H9 (cell line): ENCODE measurements around the gene LYRM2. TPM values are rescaled to one million over a fixed set of nuclear protein-coding genes. Genes with fewer than 3 reads are reported as not detected.

Experiments
- DNase-seq: peaks from one replicate; pipeline ENCODE4 v3.0.0-alpha.2; 2017
- H2AFZ ChIP-seq: one replicate; pipeline ENCODE4 v1.6.1; 2013; ENCODE audit warnings: mild to moderate bottlenecking, low read length, control low read depth, moderate library complexity
- H2AK5ac ChIP-seq: 2 replicates; pipeline ENCODE4 v1.6.1; 2013; ENCODE audit warnings: low read length, control low read depth, mixed read lengths; ENCODE audit not compliant: insufficient read length
- H2BK120ac ChIP-seq: one replicate; pipeline ENCODE4 v1.6.1; 2013; ENCODE audit warnings: low read depth, mild to moderate bottlenecking, low read length, control low read depth, inconsistent platforms; ENCODE audit not compliant: poor library complexity, severe bottlenecking
- H2BK12ac ChIP-seq: 2 replicates; pipeline ENCODE4 v1.6.1; 2013; ENCODE audit warnings: low read length, control low read depth, mixed read lengths, low read depth; ENCODE audit not compliant: insufficient read length
- H2BK15ac ChIP-seq: 2 replicates; pipeline ENCODE4 v1.6.1; 2013; ENCODE audit warnings: low read depth, low read length, control low read depth
- H2BK20ac ChIP-seq: one replicate; pipeline ENCODE4 v1.6.1; 2013; ENCODE audit warnings: low read depth, mild to moderate bottlenecking, low read length, control low read depth, inconsistent platforms; ENCODE audit not compliant: poor library complexity, severe bottlenecking
- H2BK5ac ChIP-seq: 2 replicates; pipeline ENCODE4 v1.6.1; 2013; ENCODE audit warnings: low read length, control low read depth, mixed read lengths; ENCODE audit not compliant: insufficient read length
- H3K14ac ChIP-seq: 2 replicates; pipeline ENCODE4 v1.6.1; 2013; ENCODE audit warnings: low read length, control low read depth; ENCODE audit not compliant: insufficient read depth
- H3K18ac ChIP-seq: 2 replicates; pipeline ENCODE4 v1.6.1; 2013; ENCODE audit warnings: low read depth, mild to moderate bottlenecking, mixed read lengths, low read length, control low read depth; ENCODE audit not compliant: insufficient read length
- H3K23ac ChIP-seq: 2 replicates; pipeline ENCODE4 v1.6.1; 2013; ENCODE audit warnings: low read length, control low read depth, mixed read lengths, low read depth; ENCODE audit not compliant: insufficient read length
- H3K23me2 ChIP-seq: 2 replicates; pipeline ENCODE4 v1.6.1; 2013; ENCODE audit warnings: low read depth, mild to moderate bottlenecking, mixed read lengths, low read length, control low read depth; ENCODE audit not compliant: insufficient read length, poor library complexity, severe bottlenecking
- H3K27ac ChIP-seq: 2 replicates; pipeline ENCODE4 v1.5.1; 2013; ENCODE audit warnings: low read length, control low read depth, mixed read lengths, low read depth; ENCODE audit not compliant: insufficient read length
- H3K27me3 ChIP-seq: 2 replicates; pipeline ENCODE4 v1.6.1; 2013; ENCODE audit warnings: low read length, control low read depth, inconsistent platforms; ENCODE audit not compliant: insufficient read depth
- H3K4ac ChIP-seq: 2 replicates; pipeline ENCODE4 v1.6.1; 2013; ENCODE audit warnings: low read depth, mild to moderate bottlenecking, control low read depth, inconsistent platforms, low read length, moderate library complexity
- H3K4me1 ChIP-seq: 2 replicates; pipeline ENCODE4 v1.6.1; 2013; ENCODE audit warnings: low read length, control low read depth, inconsistent platforms; ENCODE audit not compliant: insufficient read depth
- H3K4me2 ChIP-seq: 2 replicates; pipeline ENCODE4 v1.6.1; 2013; ENCODE audit warnings: low read length, control low read depth, mixed read lengths; ENCODE audit not compliant: insufficient read length, insufficient read depth
- H3K56ac ChIP-seq: 2 replicates; pipeline ENCODE4 v1.6.1; 2013; ENCODE audit warnings: low read depth, mild to moderate bottlenecking, mixed read lengths, low read length, control low read depth; ENCODE audit not compliant: insufficient read length
- H3K79me1 ChIP-seq: 2 replicates; pipeline ENCODE4 v1.6.1; 2013; ENCODE audit warnings: low read depth, mild to moderate bottlenecking, moderate library complexity, low read length, control low read depth, inconsistent platforms; ENCODE audit not compliant: insufficient read depth, poor library complexity, severe bottlenecking
- H3K79me2 ChIP-seq: 2 replicates; pipeline ENCODE4 v1.6.1; 2013; ENCODE audit warnings: low read length, control low read depth, inconsistent platforms; ENCODE audit not compliant: insufficient read depth
- H3K9ac ChIP-seq: 2 replicates; pipeline ENCODE4 v1.6.1; 2013; ENCODE audit warnings: low read length, control low read depth, mixed read lengths; ENCODE audit not compliant: insufficient read length; ENCODE audit errors: extremely low read depth
- H3K9me3 ChIP-seq: one replicate; pipeline ENCODE4 v1.6.1; 2013; ENCODE audit warnings: low read depth, low read length, inconsistent platforms; ENCODE audit not compliant: control insufficient read depth
- H3T11ph ChIP-seq: one replicate; pipeline ENCODE4 v1.6.1; 2013; ENCODE audit warnings: mild to moderate bottlenecking, low read length, control low read depth, inconsistent platforms
- H4K20me1 ChIP-seq: one replicate; pipeline ENCODE4 v1.6.1; 2013; ENCODE audit not compliant: control insufficient read depth, insufficient read length, insufficient read depth
- H4K5ac ChIP-seq: 2 replicates; pipeline ENCODE4 v1.6.1; 2013; ENCODE audit warnings: low read depth, mild to moderate bottlenecking, mixed read lengths, low read length, control low read depth; ENCODE audit not compliant: insufficient read length
- H4K8ac ChIP-seq: replicated peaks from 2 replicates; pipeline ENCODE4 v1.6.1; 2013; ENCODE audit warnings: low read length, control low read depth, mixed read lengths, low read depth; ENCODE audit not compliant: insufficient read length
- H4K91ac ChIP-seq: 2 replicates; pipeline ENCODE4 v1.6.1; 2013; ENCODE audit warnings: low read depth, mild to moderate bottlenecking, moderate library complexity, mixed read lengths, low read length, control low read depth; ENCODE audit not compliant: insufficient read length
- H3K27ac Mint-ChIP-seq, 3 experiments: 2 replicates in 2 of 3; 3 replicates in 1 of 3; pipeline ENCODE4 v1.8.0; 2020 to 2021; ENCODE audit warnings: mixed read lengths in 3 of 3, mild to moderate bottlenecking in 1 of 3, moderate library complexity in 1 of 3
- H3K27me3 Mint-ChIP-seq: 2 replicates; pipeline ENCODE4 v1.8.0; 2021; ENCODE audit warnings: low read depth, mild to moderate bottlenecking, moderate library complexity, mixed read lengths
- H3K36me3 Mint-ChIP-seq, 3 experiments: 2 replicates in 2 of 3; 3 replicates in 1 of 3; pipeline ENCODE4 v1.8.0; 2020 to 2021; ENCODE audit warnings: low read depth in 3 of 3, mixed read lengths in 3 of 3; ENCODE audit not compliant: insufficient read depth in 1 of 3
- H3K4me1 Mint-ChIP-seq, 2 experiments: 2 replicates each; pipeline ENCODE4 v1.8.0; 2020; ENCODE audit warnings: mixed read lengths in 2 of 2
- H3K4me3 Mint-ChIP-seq, 2 experiments: 2 replicates in 1 of 2; 3 replicates in 1 of 2; pipeline ENCODE4 v1.8.0; 2020 to 2021; ENCODE audit warnings: mild to moderate bottlenecking in 2 of 2, mixed read lengths in 2 of 2, moderate library complexity in 1 of 2
- H3K9me3 Mint-ChIP-seq, 2 experiments: 2 replicates in 1 of 2; 3 replicates in 1 of 2; pipeline ENCODE4 v1.8.0; 2020; ENCODE audit warnings: mild to moderate bottlenecking in 2 of 2, mixed read lengths in 2 of 2, moderate library complexity in 1 of 2
- CTCF ChIP-seq: fragments of 200-600 bp; sonication (generic); conservative IDR thresholded peaks from 3 replicates; pipeline ENCODE4 v1.8.0; 2021; ENCODE audit warnings: antibody characterized with exemption, mild to moderate bottlenecking
- WGBS: extraction: QIAGEN DNeasy Blood & Tissue Kit; methylation state at CpG from one replicate; pipeline ENCODE4 v1.1.7; 2013; ENCODE audit warnings: missing lambda C conversion rate, low lambda C conversion rate, mixed read lengths; ENCODE audit not compliant: insufficient read length; ENCODE audit errors: extremely low coverage; 5-methylcytosine and 5-hydroxymethylcytosine counted together
- total RNA-seq: library from RNA; stranded (reverse); gene quantifications from 2 replicates; pipeline ENCODE4 v1.2.1, GENCODE V29; 2021

Gene LYRM2
- total RNA-seq, 1 experiment from 2014 or later, result 29.8 TPM

GRCh38 chr6:89542866-89543265 lies 95.7 kb downstream of the LYRM2 start:
- no peak overlapping the region for H3T11ph ChIP-seq
- H2AFZ ChIP-seq, result no peak overlapping the region
- H3K4ac ChIP-seq, result no peak overlapping the region
- no peak overlapping the region for H3K23ac ChIP-seq
- DNase-seq, result no peak
- Mint-ChIP-seq H3K27me3 (no peaks in the 10 kb centered on the region), H3K9me3 (peaks cover 0 to 2% of the 10 kb centered on the region in 2 experiments; a peak in 2 of 5 replicates), H3K36me3 (no peaks in the 10 kb centered on the region), H3K4me1 (peaks cover 7 to 20% of the 10 kb centered on the region in 2 experiments; a peak in 3 of 4 replicates), H3K4me3 (no peak overlapping the region), H3K27ac (no peak overlapping the region)
- H3K56ac ChIP-seq, result no peak overlapping the region
- H4K91ac ChIP-seq, result no peak overlapping the region
- no peak overlapping the region for H3K27ac ChIP-seq
- no peak overlapping the region for H2BK120ac ChIP-seq
- H4K8ac ChIP-seq, result no peak overlapping the region
- peaks cover 3% of the 10 kb centered on the region; the same call in 1 of the 2 replicates for H3K4me1 ChIP-seq
- H3K79me2 ChIP-seq, result no peaks in the 10 kb centered on the region; the same call in 1 of the 2 replicates
- no peak overlapping the region for H3K4me2 ChIP-seq
- no peak overlapping the region for H2BK12ac ChIP-seq
- H2AK5ac ChIP-seq, result no peak overlapping the region
- no peaks in the 10 kb centered on the region for H4K20me1 ChIP-seq
- TF ChIP-seq CTCF, result no peak
- H3K9me3 ChIP-seq, result no peaks in the 10 kb centered on the region
- H3K9ac ChIP-seq, result no peak overlapping the region
- H2BK5ac ChIP-seq, result no peak overlapping the region
- no peaks in the 10 kb centered on the region for H3K27me3 ChIP-seq
- no peak overlapping the region for H3K14ac ChIP-seq
- no peak overlapping the region for H2BK15ac ChIP-seq
- H4K5ac ChIP-seq, result no peak overlapping the region
- H3K79me1 ChIP-seq, result no peaks in the 10 kb centered on the region
- no peak overlapping the region for H2BK20ac ChIP-seq
- H3K23me2 ChIP-seq, result no peaks in the 10 kb centered on the region
- H3K18ac ChIP-seq, result no peak overlapping the region
- WGBS, result no CpG with 5 or more reads among the region's 3 CpGs
